22Rv1 (cell line): ENCODE results near the gene NDUFB4.
"Not testable (repeated sequence)": the region's sequence is repeated elsewhere in the genome, so short reads cannot be mapped to it uniquely, and the experiment has no call there.

Experiments
- H3K27ac ChIP-seq: fragments of 450-650 bp; 2 replicates; pipeline ENCODE4 v1.5.1; 2017
- ZFX ChIP-seq: fragments of 450-650 bp; IDR thresholded peaks from 2 replicates; pipeline ENCODE4 v1.6.1; 2017; ENCODE audit warnings: antibody characterized with exemption, borderline replicate concordance
- TF ChIP-seq, protein P1 (sequence below): fragments of 450-650 bp; IDR thresholded peaks from 2 replicates; pipeline ENCODE4 v1.5.1; 2017; ENCODE audit warnings: mild to moderate bottlenecking

The NDUFB4 gene

GRCh38 chr3:120604784-120605183 lies 8.6 kb downstream of the NDUFB4 start:
- H3K27ac ChIP-seq = no peak overlapping the region
- TF ChIP-seq ZFX = no peak
- TF ChIP-seq, protein P1, sequence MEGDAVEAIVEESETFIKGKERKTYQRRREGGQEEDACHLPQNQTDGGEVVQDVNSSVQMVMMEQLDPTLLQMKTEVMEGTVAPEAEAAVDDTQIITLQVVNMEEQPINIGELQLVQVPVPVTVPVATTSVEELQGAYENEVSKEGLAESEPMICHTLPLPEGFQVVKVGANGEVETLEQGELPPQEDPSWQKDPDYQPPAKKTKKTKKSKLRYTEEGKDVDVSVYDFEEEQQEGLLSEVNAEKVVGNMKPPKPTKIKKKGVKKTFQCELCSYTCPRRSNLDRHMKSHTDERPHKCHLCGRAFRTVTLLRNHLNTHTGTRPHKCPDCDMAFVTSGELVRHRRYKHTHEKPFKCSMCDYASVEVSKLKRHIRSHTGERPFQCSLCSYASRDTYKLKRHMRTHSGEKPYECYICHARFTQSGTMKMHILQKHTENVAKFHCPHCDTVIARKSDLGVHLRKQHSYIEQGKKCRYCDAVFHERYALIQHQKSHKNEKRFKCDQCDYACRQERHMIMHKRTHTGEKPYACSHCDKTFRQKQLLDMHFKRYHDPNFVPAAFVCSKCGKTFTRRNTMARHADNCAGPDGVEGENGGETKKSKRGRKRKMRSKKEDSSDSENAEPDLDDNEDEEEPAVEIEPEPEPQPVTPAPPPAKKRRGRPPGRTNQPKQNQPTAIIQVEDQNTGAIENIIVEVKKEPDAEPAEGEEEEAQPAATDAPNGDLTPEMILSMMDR = no peak

DNA sequence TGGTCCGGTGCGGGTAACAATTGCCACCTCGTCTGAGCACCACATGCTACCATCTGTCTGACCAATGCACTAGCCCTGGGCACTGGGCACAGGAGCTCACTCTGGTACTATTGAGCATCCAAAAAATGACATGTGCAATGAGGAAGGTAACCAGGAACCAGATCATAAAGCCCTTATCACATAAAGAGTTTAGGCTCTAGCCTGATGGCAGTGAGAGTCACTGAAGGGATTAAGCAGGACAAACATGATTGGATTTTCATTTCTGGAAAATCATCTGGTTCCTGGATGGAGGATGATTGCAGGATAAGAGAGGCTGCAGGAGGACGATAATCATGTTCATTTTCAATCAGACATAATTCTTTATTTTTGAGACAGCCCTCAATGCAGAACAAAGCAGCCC lies 12.4 kb downstream of the NDUFB4 start:
- no peak overlapping the region for H3K27ac ChIP-seq
- TF ChIP-seq ZFX = no peak
- TF ChIP-seq, protein P1 = no peak

GRCh38 chr3:120614765-120615164 lies 18.6 kb downstream of the NDUFB4 start:
- no peak for TF ChIP-seq ZFX
- TF ChIP-seq, protein P1 = no peak
- H3K27ac ChIP-seq = no peak overlapping the region

GRCh38 chr3:120615847-120616609 lies 19.9 kb downstream of the NDUFB4 start:
- H3K27ac ChIP-seq = no peak overlapping the region
- TF ChIP-seq, protein P1 = no peak
- TF ChIP-seq ZFX = no peak

DNA sequence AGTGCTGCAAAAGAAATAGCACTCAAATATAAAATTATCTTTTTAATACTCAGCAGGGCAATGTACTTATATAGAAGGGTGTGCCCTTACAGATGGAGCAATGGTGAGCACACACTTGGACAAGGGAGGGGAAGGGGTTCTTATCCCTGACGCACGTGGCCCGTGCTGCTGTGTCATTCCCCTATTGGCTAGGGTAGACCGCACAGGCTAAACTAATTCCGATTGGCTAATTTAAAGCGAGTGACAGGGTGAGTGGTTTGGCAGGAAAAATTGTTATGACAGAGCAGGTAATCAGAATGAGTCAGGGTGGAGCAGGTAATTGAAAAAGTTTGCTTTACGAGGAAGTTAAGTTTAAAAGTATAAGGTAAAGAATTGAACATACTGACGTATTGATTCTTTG lies 20.6 kb downstream of the NDUFB4 start:
- not testable (repeated sequence) for H3K27ac ChIP-seq

GRCh38 chr3:120622457-120622856 lies 26.3 kb downstream of the NDUFB4 start:
- no peak overlapping the region for H3K27ac ChIP-seq
- TF ChIP-seq ZFX = no peak
- TF ChIP-seq, protein P1 = no peak

- TF ChIP-seq, protein P1 = peak; percentile 47
- no peak for TF ChIP-seq ZFX
Measured at GRCh38 chr3:120622870-120623726, 27.0 kb downstream of the NDUFB4 start.

More at GRCh38 chr3:120622870-120623726, 27.0 kb downstream of the NDUFB4 start:
- H3K27ac ChIP-seq = no peak overlapping the region
